NOMO-1 (cell line): ENCODE data around the gene NPW.

Source experiments
- DNase-seq, 2 experiments: peaks; one replicate each; lab custom pipeline; 2025; ENCODE audit not compliant: unreplicated experiment in 2 of 2; lab: John Stamatoyannopoulos, UW

The NPW gene

DNA sequence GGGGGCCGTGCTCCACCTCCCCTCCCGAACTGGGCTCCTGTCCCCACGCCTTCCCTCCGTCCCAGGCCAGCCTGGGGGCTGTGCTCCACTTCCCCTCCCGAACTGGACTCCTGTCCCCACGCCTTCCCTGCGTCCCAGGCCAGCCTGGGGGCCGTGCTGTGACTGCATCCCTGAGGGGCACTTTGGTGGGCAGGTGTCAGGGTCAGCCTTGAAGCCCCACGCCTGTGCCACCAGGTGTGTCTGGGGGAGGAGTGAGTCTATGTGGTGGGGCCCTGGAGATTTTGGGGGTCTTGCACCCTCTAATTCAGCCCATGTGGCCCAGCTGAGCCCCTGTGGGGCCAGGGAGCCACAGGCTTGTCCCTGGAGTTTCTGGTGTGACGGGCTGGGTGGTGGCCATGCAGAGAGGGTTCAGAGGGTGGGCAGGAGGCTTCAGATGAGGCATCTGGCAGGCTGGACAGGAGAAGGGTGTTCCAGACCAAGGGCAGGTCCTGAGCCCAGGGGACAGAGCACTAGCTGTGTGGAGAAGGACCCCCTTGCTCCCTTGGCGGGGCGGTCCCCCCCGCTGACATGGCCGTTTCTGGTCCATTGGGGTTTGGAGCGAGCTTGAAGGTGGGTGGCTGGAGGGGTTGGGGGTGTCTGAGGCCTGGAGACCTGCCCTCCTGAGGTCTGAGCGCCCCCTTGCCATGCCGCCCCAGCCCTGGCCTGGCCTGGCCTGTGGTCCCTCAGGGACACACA lies 15.3 kb downstream of the NPW start:
- DNase-seq, result no peak

DNA sequence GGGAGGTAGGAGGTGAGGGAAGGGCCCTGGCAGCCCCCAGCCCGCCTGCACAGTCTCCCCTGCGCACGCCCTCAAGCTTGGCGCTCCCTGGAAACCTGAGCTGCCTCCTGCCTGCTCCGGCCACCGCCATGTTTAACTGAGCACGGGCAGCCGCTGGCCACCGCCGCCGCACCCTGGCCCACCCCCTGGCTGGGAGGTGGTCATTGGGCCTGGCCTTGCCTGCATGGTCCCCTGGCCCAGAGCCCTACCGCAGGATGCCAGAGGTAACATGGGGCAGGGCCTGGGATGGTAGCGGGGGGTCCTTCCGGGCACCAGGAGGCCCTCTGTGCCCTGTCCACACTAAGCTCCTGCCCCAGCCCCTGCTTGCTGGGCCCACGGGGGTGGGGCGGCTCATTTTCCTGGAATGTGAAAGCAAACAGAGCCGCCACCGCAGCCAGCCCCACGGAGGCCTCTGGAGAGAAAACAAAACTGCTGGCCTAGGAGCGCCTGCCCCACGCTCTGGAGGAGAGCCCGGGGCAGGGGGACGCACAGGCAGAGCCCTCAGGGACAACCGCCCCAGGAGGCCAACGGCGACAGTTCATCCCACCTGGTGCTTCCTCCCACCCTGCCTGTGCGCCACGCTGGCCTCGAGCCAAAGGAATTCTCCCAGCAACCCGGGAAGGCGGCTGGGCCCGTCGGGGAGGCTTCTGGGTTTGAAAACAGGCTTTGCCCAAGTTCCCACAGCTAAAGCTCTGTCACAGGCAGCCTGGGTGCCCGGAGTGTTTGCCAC lies 16.0 kb downstream of the NPW start:
- DNase-seq, result no peak

DNA sequence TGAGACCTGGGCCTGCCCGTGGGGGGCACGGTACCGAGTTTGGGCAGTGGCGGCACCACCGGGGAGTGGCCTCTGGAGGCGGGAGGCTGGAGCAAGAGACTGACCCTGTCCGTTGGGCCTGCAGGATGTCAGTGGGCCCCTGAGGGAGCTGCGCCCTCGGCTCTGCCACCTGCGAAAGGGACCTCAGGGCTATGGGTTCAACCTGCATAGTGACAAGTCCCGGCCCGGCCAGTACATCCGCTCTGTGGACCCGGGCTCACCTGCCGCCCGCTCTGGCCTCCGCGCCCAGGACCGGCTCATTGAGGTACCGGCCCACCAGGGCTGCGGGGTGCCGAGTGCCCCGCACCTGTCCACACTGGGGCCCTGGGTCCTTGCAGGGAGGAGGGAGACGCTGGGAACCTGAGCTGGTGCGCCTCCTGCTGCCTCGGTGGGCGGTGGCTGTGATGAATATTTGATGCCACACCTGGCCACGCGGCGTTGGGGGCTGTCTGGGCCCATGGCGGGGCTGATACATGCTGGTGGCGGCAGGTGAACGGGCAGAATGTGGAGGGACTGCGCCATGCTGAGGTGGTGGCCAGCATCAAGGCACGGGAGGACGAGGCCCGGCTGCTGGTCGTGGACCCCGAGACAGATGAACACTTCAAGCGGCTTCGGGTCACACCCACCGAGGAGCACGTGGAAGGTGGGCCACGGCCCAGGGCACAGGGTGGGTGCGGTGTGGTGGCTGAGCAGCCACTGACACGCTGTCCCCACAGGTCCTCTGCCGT lies 16.8 kb downstream of the NPW start:
- DNase-seq, result no peak

DNA sequence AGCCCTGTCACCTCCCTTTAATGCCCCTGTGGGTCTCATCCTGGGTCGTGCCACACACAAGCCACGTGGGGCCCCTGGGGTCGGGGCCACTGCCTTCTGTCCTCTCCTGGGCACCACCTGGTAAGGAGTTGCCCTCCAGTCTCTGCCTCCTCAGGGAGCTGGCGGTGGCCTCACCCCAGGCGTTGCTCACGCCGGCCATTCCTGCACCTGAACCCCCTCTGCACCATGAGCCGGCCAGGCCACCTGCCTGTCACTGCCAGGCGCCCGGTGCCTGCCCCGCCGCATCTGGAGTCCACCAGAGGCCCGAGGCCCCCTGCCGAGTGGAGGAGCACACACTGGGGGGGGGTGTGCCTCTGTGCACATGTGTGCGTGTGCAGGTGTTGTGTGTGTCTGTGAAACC lies 17.5 kb downstream of the NPW start:
- DNase-seq, result no peak

DNA sequence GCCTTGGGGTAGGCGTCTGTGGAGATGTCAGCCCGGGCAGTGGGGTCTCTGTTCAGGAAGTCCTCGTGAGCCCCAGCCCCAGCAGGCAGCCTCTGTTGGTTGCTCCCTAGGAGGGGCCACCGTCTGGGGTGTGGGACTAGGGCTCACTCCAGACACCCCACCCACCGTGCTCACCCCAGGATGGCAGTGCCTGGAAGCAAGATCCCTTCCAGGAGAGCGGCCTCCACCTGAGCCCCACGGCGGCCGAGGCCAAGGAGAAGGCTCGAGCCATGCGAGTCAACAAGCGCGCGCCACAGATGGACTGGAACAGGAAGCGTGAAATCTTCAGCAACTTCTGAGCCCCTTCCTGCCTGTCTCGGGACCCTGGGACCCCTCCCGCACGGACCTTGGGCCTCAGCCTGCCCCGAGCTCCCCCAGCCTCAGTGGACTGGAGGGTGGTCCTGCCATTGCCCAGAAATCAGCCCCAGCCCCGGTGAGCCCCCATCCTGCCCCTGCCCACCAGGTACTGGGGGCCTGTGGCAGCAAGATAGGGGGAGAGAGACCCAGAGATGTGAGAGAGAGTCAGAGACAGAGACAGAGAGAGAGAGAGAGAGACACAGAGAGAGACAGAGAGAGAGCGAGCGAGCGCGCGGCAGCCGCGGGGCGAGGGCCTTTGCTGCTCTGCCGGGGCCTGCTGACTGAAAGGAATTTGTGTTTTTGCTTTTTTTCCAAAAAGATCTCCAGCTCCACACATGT lies 18.2 kb downstream of the NPW start:
- DNase-seq, result no peak

DNA sequence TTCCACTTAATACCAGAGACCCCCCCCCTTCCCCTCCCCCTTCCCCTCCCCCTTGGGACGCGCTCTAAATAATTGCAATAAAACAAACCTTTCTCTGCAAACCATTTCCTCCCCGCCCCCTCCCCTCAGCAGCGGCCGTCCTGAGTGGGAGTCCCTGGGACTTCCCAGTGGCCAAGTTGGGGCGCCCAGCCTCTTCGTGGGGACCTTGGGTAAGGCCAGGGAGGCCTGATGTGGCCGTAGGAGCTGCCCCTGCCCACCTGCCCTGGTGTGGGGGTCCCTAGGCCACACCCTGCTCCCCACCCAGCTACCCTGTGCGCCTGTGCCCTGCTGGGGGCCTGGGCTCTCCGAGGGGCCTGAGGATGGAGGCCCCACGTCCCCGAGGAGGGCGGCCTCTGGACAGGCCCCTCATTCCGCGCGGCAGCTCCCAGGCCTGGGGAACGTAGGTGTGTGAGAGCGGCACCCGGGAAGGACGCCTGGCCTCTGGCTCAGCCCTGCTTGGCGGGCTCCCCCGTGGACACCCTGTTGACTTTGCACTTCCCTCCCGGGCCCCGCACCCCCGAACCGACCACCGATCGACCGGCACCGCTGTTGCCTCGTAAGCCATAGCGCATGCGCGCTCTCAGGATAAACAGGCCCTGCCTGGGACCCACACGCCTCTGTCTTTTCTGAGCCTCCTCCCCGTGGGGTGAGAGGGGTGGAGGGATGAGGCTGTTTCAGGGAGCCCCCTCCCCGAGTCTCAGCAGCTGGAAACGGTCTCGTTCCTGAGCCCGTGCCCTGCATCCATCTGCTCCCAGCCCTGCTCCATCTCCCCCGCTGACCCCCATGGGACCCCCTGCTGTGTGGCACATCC lies 19.0 kb downstream of the NPW start:
- DNase-seq, result no peak

DNA sequence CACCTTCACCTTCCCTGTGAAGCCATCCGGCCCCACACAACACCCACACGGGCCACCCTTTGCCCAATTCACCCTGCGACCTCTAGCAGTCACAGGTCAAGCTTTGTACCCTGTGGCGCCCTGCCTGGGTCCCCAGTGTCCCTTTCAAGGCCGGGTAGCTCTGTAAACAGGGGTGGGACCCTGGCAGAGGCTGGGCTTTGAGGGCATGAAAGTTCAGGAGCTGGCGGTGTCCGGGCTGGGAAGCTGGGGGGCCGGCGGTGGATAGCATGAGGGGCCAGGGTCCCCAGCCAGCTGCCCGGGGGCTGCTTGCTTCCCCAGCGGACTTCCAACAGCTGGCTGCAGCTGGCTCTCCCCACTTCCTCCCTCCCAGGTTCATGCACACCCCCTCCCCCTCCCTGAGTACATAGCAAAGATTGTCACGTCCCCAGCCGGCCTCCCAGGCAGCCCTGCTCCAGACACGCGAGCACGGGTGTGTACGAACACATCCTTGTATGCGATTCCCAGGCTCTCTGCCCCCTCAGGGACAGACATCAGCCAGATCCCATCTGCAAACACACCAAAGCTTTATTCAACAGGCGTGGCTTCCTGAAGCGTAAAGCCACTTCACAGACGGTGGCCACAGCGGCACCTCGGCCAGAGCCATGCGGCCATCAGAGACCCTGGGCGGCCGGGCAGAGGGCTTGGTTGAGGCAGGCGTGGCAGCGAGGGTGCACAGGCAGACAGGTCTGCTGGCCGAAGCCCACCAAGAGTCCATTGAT lies 19.9 kb downstream of the NPW start:
- no peak for DNase-seq

DNA sequence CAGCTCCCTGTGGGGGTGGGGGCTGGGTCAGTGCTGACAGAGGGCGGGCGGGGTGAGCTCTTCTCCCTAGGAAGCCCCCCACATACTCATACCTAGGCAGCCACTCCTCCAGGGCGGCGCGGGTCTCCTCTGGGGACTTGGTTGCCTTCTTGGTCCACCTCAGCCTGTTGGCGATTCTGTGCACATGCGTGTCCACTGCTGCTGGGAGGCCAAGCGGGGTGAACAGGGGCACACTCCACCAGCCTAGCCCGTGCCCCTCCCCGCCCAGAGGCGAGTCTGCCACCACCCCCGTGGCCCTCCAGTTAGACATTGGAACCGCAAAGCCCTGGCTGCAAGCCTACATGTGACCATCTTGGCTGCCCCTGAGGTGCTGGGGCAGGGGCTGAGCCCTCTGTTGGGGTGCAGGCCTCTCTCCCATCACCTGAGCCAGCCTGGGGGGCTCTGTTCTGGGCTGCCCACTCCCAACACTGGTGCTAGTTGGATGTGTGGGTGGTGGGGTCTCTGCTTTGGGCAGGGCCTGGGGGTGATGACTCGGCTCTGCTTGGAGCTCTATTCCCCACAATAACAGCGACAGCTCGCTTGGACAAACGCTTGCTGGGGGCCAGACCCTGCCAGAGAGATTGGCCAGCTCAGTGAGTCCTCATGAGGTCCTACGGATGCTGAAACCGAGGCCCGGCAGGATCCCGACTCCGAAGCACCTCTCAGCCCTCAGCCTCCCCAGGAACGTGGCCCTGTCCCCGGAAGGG lies 20.6 kb downstream of the NPW start:
- no peak for DNase-seq

DNA sequence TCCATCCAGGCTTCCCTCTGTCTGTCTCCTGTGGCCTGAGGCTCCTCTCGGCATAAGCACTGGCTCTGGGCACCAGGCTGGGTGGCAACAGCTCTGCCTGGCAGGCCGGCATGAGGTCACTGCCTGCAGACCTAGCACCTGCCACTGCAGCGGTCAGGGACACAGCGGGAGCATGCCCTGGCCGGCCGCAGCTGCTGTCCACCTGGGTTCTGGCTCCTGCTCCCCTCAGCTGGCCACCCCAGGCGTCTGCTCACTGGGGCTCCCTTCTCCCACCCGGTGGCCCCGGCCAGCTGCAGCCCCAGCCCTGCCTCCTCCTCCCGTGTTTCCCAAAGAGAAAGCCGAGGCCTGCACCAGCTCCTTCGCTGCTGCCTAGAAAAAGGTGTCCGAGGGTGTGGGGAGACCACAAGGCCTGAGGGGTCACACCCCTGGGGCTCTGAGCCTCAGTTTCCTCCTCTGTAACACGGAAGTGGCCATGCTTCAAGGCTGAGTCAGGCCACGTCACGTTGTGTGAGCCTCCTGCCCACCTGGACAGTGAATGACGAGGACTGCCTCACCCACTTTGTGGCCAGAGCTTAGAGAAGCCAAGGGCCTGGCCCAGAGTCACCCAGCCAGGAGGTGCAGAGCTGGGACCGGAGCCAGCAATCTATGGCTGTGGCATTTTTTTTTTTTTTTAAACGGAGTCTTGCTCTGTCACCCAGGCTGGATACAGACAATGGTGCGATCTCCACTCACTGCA lies 21.4 kb downstream of the NPW start:
- DNase-seq, result no peak

DNA sequence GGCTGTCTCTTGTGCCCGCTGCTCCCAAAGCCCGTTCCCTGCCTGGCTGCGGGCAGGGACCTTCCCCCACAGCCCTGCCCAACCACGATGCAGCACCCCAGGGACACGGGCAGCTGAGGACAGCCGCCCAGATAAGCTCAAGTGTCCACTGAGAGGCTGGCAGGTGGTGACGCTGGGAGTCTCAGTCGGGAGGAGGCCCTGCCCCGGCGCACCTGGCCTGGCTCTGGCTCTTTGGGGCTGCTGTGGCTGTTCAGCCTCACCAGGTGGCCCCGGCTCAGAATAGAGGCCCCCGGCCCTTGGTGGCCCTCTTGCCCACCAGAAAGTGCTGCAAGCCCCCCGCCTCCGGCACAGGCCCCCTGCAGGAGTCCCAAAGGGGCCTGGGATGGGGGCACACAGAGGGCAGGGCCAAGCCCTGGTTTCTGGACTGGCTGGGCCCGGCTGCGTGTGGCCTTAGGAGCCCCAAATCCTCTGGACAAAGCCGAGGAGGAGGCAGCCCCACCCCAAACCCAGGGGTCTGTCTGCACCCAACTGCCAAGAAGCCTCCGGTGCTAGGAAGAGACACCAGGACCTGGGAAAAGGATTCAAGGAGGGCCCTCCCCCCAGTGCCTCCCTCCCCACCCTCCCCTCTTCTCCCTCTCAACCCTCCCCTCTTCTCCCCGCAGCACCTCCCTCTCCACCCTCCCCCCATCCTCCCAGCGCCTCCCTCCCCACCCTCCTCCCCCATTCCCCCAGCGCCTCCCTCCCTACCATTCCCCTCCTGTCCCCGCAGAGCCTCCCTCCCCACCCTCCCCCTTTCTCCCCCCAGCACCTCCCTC lies 22.8 kb downstream of the NPW start:
- DNase-seq, result no peak

DNA sequence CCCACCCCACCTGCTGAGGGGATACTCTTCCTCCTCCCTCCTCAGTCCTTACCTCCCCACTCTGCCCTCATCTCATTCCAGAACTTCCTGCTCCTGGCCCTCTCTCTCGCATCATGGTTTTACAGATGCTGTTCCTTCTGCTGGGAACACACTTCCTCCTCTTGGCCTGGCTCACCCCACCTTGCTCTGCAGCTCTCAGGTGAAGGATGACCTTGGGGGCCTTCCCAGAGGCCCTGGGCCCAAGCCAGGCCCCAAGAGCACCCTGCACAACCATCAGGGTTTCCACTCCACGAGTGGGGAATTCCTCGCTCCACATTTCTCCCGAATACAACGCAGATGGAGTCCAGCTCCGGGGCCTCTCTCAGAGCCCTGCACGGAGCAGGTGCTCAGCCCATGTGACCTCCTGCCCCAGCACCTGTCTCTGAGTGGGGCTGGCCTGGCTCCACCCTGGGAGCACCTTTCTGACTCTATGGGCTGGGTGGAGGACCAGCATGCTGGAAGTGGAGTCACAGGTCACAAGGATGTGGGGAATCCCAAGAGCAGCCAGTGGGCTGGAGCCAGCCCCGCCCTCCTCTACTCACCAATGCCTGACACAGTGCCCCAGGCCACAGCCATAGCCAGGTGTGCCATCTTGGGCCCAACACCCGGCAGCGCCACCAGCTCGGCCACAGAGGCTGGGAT lies 23.5 kb downstream of the NPW start:
- DNase-seq, result no peak

DNA sequence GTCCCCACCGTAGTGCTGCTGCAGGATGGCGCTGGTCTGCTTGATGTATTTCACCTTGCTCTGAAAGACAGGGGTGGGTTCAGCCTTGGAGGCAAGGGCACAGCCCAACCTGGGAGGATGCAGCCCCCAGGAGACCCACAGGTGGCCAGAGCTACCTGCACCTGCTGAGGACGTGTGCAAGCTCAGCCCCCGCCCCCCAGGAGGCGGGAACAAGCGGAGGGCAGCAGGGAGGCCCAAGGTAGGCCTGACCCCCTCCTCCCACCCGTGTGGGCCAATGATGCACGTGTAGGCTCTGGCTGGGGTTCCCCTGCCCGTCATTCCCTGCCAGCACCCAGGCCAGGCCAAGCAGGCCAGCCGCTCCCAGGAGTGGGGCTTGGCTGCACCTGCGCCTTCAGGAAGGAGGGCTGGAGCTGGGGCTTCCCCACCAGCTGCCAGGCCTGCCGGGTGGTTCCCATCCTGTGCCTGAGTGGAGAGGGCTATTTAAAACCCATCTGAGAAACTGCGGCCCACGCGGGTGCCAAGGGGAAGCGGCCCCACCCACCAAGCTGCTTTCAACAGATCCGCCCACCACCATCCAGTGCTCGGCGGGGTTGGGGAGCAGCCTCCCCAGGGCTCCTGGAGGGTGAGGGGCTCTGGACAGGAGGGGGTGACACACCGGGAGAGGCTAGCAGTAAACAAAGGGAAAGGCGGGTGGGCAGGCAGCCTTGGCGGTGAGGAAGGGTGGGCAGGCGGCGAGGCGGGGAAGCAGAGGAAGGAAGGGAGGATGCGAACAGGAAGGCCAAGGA lies 24.3 kb downstream of the NPW start:
- DNase-seq, result no peak

DNA sequence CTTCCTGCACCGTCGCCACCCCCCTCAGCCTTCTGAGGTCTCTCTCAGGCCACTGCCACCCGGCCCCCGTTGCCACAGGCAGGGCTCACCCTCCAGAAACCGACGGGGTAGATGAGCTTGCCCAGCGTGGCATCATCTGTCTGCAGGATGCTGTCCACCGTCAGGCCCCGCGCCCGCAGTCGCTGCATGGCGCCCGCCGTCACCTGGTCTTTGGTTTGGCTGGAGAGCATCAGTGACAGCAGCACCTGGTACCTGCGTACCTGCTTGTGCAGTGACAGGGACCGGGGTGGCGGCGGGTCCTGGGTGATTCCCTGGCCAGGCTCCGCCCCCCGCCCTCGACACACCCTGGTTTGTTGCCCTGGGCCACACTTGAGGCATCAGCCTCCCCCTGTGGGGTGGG lies 25.0 kb downstream of the NPW start:
- DNase-seq, result no peak

DNA sequence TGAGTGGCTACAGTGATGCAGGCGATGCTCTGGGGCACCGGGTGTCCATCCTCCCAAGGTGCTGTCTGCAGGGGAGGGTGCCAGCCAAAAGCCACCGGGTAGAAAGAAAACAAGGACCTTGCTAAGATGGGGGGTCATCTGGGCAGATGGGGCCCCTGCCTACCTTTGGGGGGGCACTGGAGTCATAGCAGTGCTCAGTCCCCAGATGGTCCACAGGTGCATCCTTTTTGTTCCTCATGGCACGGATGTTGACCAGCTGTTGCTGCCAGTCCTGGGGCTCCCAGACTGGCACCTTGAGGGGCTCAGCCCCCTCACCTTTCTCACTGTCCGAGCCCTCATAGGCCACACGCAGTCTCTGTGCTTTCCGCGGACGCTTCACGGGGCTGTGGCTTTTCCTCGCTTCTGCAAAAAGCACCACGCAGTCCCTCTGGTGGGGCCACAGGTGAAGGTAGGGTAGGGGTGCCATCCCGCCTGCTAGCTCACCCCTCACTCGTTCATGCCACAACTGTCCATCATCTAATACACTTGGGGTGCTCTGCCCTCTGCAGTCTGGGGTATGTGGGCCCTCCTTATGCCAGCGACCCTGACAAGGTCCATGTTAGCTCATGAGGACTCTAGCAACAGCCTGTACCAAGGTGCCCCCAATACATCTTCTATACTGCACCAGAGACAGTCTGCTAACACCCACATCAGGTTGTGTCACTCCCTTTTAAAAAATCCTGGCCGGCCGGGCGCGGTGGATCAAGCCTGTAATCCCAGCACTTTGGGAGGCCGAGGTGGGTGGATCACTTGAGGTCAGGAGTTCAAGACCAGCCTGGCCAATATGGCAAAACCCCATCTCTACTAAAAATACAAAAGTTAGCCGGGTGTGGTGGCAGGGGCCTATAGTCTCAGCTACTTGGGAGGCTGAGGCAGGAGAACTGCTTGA lies 26.6 kb downstream of the NPW start:
- no peak for DNase-seq

DNA sequence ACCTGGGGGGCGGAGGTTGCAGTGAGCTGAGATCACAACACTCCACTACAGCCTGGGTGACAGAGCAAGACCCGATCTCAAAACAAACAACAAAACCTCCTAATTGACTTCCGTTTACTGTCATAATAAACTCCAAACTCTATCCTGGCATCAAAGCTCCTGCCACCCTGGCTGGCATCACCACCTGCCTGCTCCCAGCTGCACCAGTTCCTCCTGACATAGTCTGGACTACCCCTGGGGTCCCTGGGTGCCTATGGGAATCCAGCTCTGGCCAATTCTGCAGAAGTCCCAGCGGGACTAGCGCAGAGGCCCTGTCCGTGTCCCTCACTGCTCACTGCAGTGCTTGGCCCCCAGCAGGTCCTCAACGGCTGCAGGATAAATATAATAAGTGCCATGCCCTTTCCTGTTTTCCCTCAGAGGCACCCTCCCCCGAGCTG lies 27.3 kb downstream of the NPW start:
- DNase-seq, result no peak
